H1 (cell line): Measurements from ENCODE around the gene MACROD2. TPM values are rescaled to one million over a fixed set of nuclear protein-coding genes. Genes with fewer than 3 reads are reported as not detected.

Source experiments
- CTCF ChIA-PET: fragments of 300-600 bp; sonication (Branson Sonifier 250); formaldehyde crosslinking; loops from one replicate; lab custom pipeline; 2021; ENCODE audit not compliant: partially characterized antibody; lab: Charles Lee
- POLR2A ChIA-PET: fragments of 300-600 bp; sonication (Branson Sonifier 250); formaldehyde crosslinking; loops from one replicate; lab custom pipeline; 2021; ENCODE audit warnings: inconsistent platforms; ENCODE audit not compliant: partially characterized antibody; lab: Charles Lee
- DNase-seq, 2 experiments: peaks; one replicate each; pipeline versions ENCODE4 v3.0.0 to v3.0.0-alpha.2; 2010 to 2022; ENCODE audit warnings: low spot score in 2 of 2, low read depth in 1 of 2, mixed read lengths in 1 of 2
- FAIRE-seq: peaks from 2 replicates; lab custom pipeline; 2011; peaks lifted over from hg19 to GRCh38; lab: Jason Lieb, UNC
- H2AFZ ChIP-seq: 2 replicates; pipeline ENCODE4 v1.8.1; 2012; ENCODE audit warnings: low read length, inconsistent platforms
- H2AK5ac ChIP-seq: 2 replicates; pipeline ENCODE4 v1.6.1; 2013; ENCODE audit warnings: low read depth, low read length
- H2BK120ac ChIP-seq: replicated peaks from 2 replicates; pipeline ENCODE3; 2013; ENCODE audit warnings: low read depth, low read length, inconsistent platforms
- H2BK12ac ChIP-seq: 2 replicates; pipeline ENCODE4 v1.6.1; 2013; ENCODE audit warnings: low read depth, low read length
- H2BK15ac ChIP-seq: 2 replicates; pipeline ENCODE4 v1.6.1; 2013; ENCODE audit warnings: low read length
- H2BK20ac ChIP-seq: 2 replicates; pipeline ENCODE4 v1.6.1; 2013; ENCODE audit warnings: low read length
- H2BK5ac ChIP-seq: 2 replicates; pipeline ENCODE4 v1.6.1; 2013; ENCODE audit warnings: low read depth, low read length
- H3K14ac ChIP-seq: 2 replicates; pipeline ENCODE4 v1.6.1; 2013; ENCODE audit warnings: inconsistent platforms; ENCODE audit not compliant: insufficient read length
- H3K18ac ChIP-seq: 2 replicates; pipeline ENCODE4 v1.6.1; 2013; ENCODE audit warnings: low read length; ENCODE audit errors: extremely low read depth
- H3K23ac ChIP-seq: 2 replicates; pipeline ENCODE4 v1.6.1; 2013; ENCODE audit warnings: inconsistent platforms; ENCODE audit not compliant: insufficient read length
- H3K23me2 ChIP-seq: 2 replicates; pipeline ENCODE4 v1.6.1; 2013; ENCODE audit warnings: low read depth, low read length
- H3K27ac ChIP-seq: 2 replicates; pipeline ENCODE4 v1.6.1; 2011; ENCODE audit warnings: low read depth, low read length, inconsistent platforms
- H3K27me3 ChIP-seq, 4 experiments: replicated peaks in 1 of 4; 1 replicate in 1 of 4; 2 replicates in 3 of 4; pipeline versions ENCODE4 v1.6.1 to v1.8.1; 2011 to 2013; ENCODE audit warnings: low read length in 3 of 4, mild to moderate bottlenecking in 3 of 4, inconsistent platforms in 2 of 4, mixed read lengths in 2 of 4, moderate library complexity in 1 of 4; ENCODE audit not compliant: control insufficient read depth in 3 of 4, insufficient read depth in 3 of 4; ENCODE audit errors: extremely low read depth in 1 of 4
- H3K36me3 ChIP-seq, 4 experiments: 2 replicates each; pipeline versions ENCODE4 v1.6.1 to v1.8.1; 2011 to 2013; ENCODE audit warnings: mild to moderate bottlenecking in 4 of 4, low read length in 3 of 4, moderate library complexity in 2 of 4, control low read depth in 1 of 4, inconsistent platforms in 1 of 4; ENCODE audit not compliant: insufficient read depth in 4 of 4, control insufficient read depth in 2 of 4
- H3K4ac ChIP-seq: replicated peaks from 2 replicates; pipeline ENCODE3; 2013; ENCODE audit warnings: low read length, low read depth, mixed read lengths, inconsistent platforms; ENCODE audit not compliant: insufficient read length
- H3K4me1 ChIP-seq, 4 experiments: replicated peaks in 1 of 4; 1 replicate in 1 of 4; 2 replicates in 3 of 4; pipeline versions ENCODE4 v1.6.1 to v1.8.1; 2011 to 2013; ENCODE audit warnings: low read length in 3 of 4, inconsistent platforms in 2 of 4, mixed read lengths in 1 of 4; ENCODE audit not compliant: insufficient read depth in 4 of 4, control insufficient read depth in 3 of 4
- H3K4me2 ChIP-seq, 2 experiments: 2 replicates each; pipeline versions ENCODE4 v1.6.1 to v1.8.1; 2011 to 2013; ENCODE audit warnings: low read depth in 2 of 2, low read length in 2 of 2, control low read depth in 1 of 2, inconsistent platforms in 1 of 2, mild to moderate bottlenecking in 1 of 2; ENCODE audit not compliant: insufficient read depth in 1 of 2
- H3K4me3 ChIP-seq, 4 experiments: fragments of 200-600, 300-600 bp in 1 of 4; sonication (generic), shearing (Covaris generic), sonication (Bioruptor Twin) in 1 of 4; 2 replicates each; pipeline versions ENCODE4 v1.5.1 to v1.8.1; 2011 to 2016; ENCODE audit warnings: low read length in 4 of 4, low read depth in 3 of 4, control low read depth in 2 of 4, inconsistent platforms in 2 of 4, mild to moderate bottlenecking in 2 of 4, mixed read lengths in 1 of 4, moderate library complexity in 1 of 4; ENCODE audit not compliant: insufficient read depth in 2 of 4; ENCODE audit errors: extremely low read depth in 1 of 4
- H3K56ac ChIP-seq: replicated peaks from 2 replicates; pipeline ENCODE3; 2013; ENCODE audit warnings: low read depth, mild to moderate bottlenecking, mixed read lengths, low read length, inconsistent platforms; ENCODE audit not compliant: insufficient read length
- H3K79me1 ChIP-seq: 2 replicates; pipeline ENCODE4 v1.6.1; 2013; ENCODE audit warnings: low read depth, low read length, control low read depth
- H3K79me2 ChIP-seq, 2 experiments: 2 replicates each; pipeline versions ENCODE4 v1.6.1 to v1.8.1; 2012 to 2013; ENCODE audit warnings: low read length in 2 of 2, mild to moderate bottlenecking in 2 of 2, inconsistent platforms in 1 of 2; ENCODE audit not compliant: insufficient read depth in 2 of 2, control insufficient read depth in 1 of 2
- H3K9ac ChIP-seq, 4 experiments: replicated peaks in 1 of 4; 1 replicate in 1 of 4; 2 replicates in 3 of 4; pipeline versions ENCODE4 v1.6.1 to v1.8.1; 2011 to 2013; ENCODE audit warnings: low read depth in 3 of 4, low read length in 3 of 4, control low read depth in 2 of 4, mild to moderate bottlenecking in 2 of 4, moderate library complexity in 2 of 4, inconsistent platforms in 1 of 4; ENCODE audit errors: extremely low read depth in 1 of 4
- H3K9me3 ChIP-seq, 2 experiments: 2 replicates each; pipeline versions ENCODE4 v1.6.1 to v1.8.1; 2012 to 2013; ENCODE audit warnings: mild to moderate bottlenecking in 2 of 2, moderate library complexity in 2 of 2, control low read depth in 1 of 2, inconsistent platforms in 1 of 2, low read depth in 1 of 2, low read length in 1 of 2, mixed read lengths in 1 of 2; ENCODE audit not compliant: insufficient read depth in 2 of 2
- H4K20me1 ChIP-seq, 2 experiments: replicated peaks in 1 of 2; 2 replicates each; pipeline versions ENCODE3 to v1.8.1; 2011 to 2013; ENCODE audit warnings: inconsistent platforms in 2 of 2, low read length in 2 of 2, mild to moderate bottlenecking in 1 of 2; ENCODE audit not compliant: insufficient read depth in 2 of 2, control insufficient read depth in 1 of 2
- H4K5ac ChIP-seq: 2 replicates; pipeline ENCODE4 v1.6.1; 2013; ENCODE audit warnings: low read length, low read depth, mixed read lengths, inconsistent platforms; ENCODE audit not compliant: insufficient read length
- H4K8ac ChIP-seq: 2 replicates; pipeline ENCODE4 v1.8.0; 2013; ENCODE audit warnings: mild to moderate bottlenecking, moderate library complexity, low read length, inconsistent platforms; ENCODE audit not compliant: insufficient read depth; ENCODE audit errors: extremely low read depth
- H4K91ac ChIP-seq: replicated peaks from 2 replicates; pipeline ENCODE3; 2013; ENCODE audit warnings: low read length, mixed read lengths, inconsistent platforms; ENCODE audit not compliant: insufficient read length
- ATF3 ChIP-seq: IDR thresholded peaks from 2 replicates; pipeline ENCODE4 v1.6.1; 2011; ENCODE audit warnings: low read depth, mild to moderate bottlenecking, low read length; ENCODE audit not compliant: insufficient read depth
- BCL11A ChIP-seq, 2 experiments: IDR thresholded peaks; one replicate each; pipeline ENCODE4 v1.6.1; 2011; ENCODE audit warnings: low read depth in 2 of 2, low read length in 2 of 2, mild to moderate bottlenecking in 2 of 2
- CBX5 ChIP-seq: fragments of 300-800, 300-1000 bp; sonication (generic); IDR thresholded peaks from 2 replicates; pipeline ENCODE4 v1.7.1; 2016; ENCODE audit warnings: antibody characterized with exemption, low read length, low read depth
- CTBP2 ChIP-seq: IDR thresholded peaks from 2 replicates; pipeline ENCODE4 v1.7.0; 2011; ENCODE audit warnings: borderline replicate concordance, mild to moderate bottlenecking, moderate library complexity, mixed read lengths, low read length; ENCODE audit not compliant: insufficient read depth, insufficient read length
- CTCF ChIP-seq, 3 experiments: IDR thresholded peaks; 1 replicate in 2 of 3; 2 replicates in 1 of 3; pipeline versions ENCODE4 v1.5.1 to v1.6.1; 2011; ENCODE audit warnings: low read length in 3 of 3, mild to moderate bottlenecking in 3 of 3, inconsistent platforms in 2 of 3, low read depth in 1 of 3, moderate library complexity in 1 of 3; ENCODE audit not compliant: insufficient read depth in 1 of 3; ENCODE audit errors: control extremely low read depth in 1 of 3
- HDAC2 ChIP-seq, 2 experiments: fragments of 300-600 bp in 1 of 2; sonication (generic) in 1 of 2; IDR thresholded peaks; 2 replicates each; pipeline ENCODE4 v1.6.1; 2011 to 2012; ENCODE audit warnings: low read depth in 2 of 2, low read length in 2 of 2, mild to moderate bottlenecking in 2 of 2, moderate library complexity in 2 of 2, borderline replicate concordance in 1 of 2, inconsistent platforms in 1 of 2
- KDM4A ChIP-seq: IDR thresholded peaks from one replicate; pipeline ENCODE4 v1.7.1; 2012; ENCODE audit warnings: low read depth, mild to moderate bottlenecking, moderate library complexity, low read length, inconsistent platforms; ENCODE audit not compliant: severe bottlenecking
- KDM5A ChIP-seq: fragments of 200-600 bp; IDR thresholded peaks from 2 replicates; pipeline ENCODE4 v1.7.1; 2012; ENCODE audit warnings: mild to moderate bottlenecking, low read length, inconsistent platforms, mixed read lengths
- RXRA ChIP-seq: IDR thresholded peaks from 2 replicates; pipeline ENCODE4 v1.6.1; 2011; ENCODE audit warnings: low read depth, mild to moderate bottlenecking, low read length, moderate library complexity; ENCODE audit not compliant: insufficient read depth
- SIX5 ChIP-seq: IDR thresholded peaks from 2 replicates; pipeline ENCODE4 v1.6.1; 2011; ENCODE audit warnings: mild to moderate bottlenecking, low read depth, low read length
- SUZ12 ChIP-seq: fragments of 200-600 bp; sonication (generic); IDR thresholded peaks from 2 replicates; pipeline ENCODE4 v1.6.1; 2012; ENCODE audit warnings: mild to moderate bottlenecking, inconsistent platforms, low read length, moderate library complexity, mixed read lengths
- WGBS, 2 experiments: shearing (Covaris generic) in 1 of 2; methylation state at CpG; one replicate each; pipeline versions ENCODE4 v1.1.6 to v1.1.7; 2013 to 2015; ENCODE audit warnings: low lambda C conversion rate in 2 of 2, mixed read lengths in 2 of 2, inconsistent platforms in 1 of 2, low coverage in 1 of 2, missing lambda C conversion rate in 1 of 2; ENCODE audit not compliant: insufficient replicate concordance in 2 of 2, insufficient coverage in 1 of 2, insufficient read length in 1 of 2; ENCODE audit errors: extremely low coverage in 1 of 2, missing lambda C conversion rate in 1 of 2; 5-methylcytosine and 5-hydroxymethylcytosine counted together
- polyA plus RNA-seq, 7 experiments: library from polyadenylated mRNA; depleted of rRNA in 3 of 7; stranded (reverse) in 5 of 7; unstranded in 2 of 7; fragments of >200 nt in 5 of 7; fragments of 200-250 nt in 2 of 7; gene quantifications; 1 replicate in 5 of 7; 2 replicates in 1 of 7; 4 replicates in 1 of 7; pipeline versions ENCODE4 v1.2.1 to v1.2.3, GENCODE V29; 2011 to 2013; ENCODE audit warnings: missing spikeins in 2 of 7, mixed read lengths in 2 of 7
- total RNA-seq: library from RNA; stranded (reverse); fragmentation: NEBNext Ultra II Directional; extraction: Animal tissue kit (Norgen Biotek cat#: 25700); gene quantifications from 2 replicates; pipeline ENCODE4 v1.2.1, GENCODE V29; 2021

The MACROD2 gene
- total and polyA plus RNA-seq, 2 of the 8 experiments (the other 6 are each of a cell fraction or from before 2014, with no cell fraction given) = 0.70 to 3.9 TPM

- Histone ChIP-seq H3K36me3 (no peaks in the 10 kb centered on the region), H2BK20ac (no peak overlapping the region), H4K20me1 (no peaks in the 10 kb centered on the region), H3K4me2 (no peak overlapping the region), H3K4me1 (peaks cover 0 to 4% (median 0%) of the 10 kb centered on the region in 4 experiments; a peak in 2 of 7 replicates), H3K9me3 (no peaks in the 10 kb centered on the region), H2BK12ac (no peak overlapping the region), H3K79me2 (no peaks in the 10 kb centered on the region), H2BK5ac (no peak overlapping the region), H4K5ac (no peak overlapping the region), H3K27ac (no peak overlapping the region), H3K23ac (no peak overlapping the region), H2BK15ac (no peak overlapping the region), H3K27me3 (no peaks in the 10 kb centered on the region), H3K23me2 (no peaks in the 10 kb centered on the region), H4K91ac (no peak overlapping the region), H3K4me3 (no peak overlapping the region), H2AK5ac (no peak overlapping the region), H4K8ac (no peak overlapping the region), H3K18ac (no peak overlapping the region), H3K56ac (no peak overlapping the region), H2BK120ac (no peak overlapping the region), H3K14ac (no peak overlapping the region), H3K4ac (no peak overlapping the region), H2AFZ (no peak overlapping the region), H3K79me1 (no peaks in the 10 kb centered on the region), H3K9ac (no peak overlapping the region)
- CTCF ChIA-PET = no interaction called here
- WGBS, 2 experiments = 86% methylated on average over 1 of the region's 1 CpG; no CpG with 5 or more reads in 1 of the 2 experiments
- DNase-seq = no peak
- POLR2A ChIA-PET = no interaction called here
- no peak for FAIRE-seq
- TF ChIP-seq BCL11A (IDR thresholded peaks at IDR 0.05; ENCODE audit: low read depth in 2 of 2, low read length in 2 of 2) (no peak), KDM5A (no peak), HDAC2 (IDR thresholded peaks at IDR 0.05; ENCODE audit: borderline replicate concordance in 1 of 2, low read depth in 2 of 2, low read length in 2 of 2) (no peak), CBX5 (no peak), RXRA (no peak), ATF3 (no peak), CTBP2 (no peak), SIX5 (no peak), CTCF (IDR thresholded peaks at IDR 0.05; ENCODE audit: control extremely low read depth in 1 of 3, insufficient read depth in 1 of 3, low read depth in 1 of 3, low read length in 3 of 3) (no peak), SUZ12 (no peak), KDM4A (no peak)
Observed at GRCh38 chr20:15187612-15188011, 1192.3 kb downstream of the MACROD2 start.
